Liver (tissue), 3 donors: Measurements from ENCODE around the gene ZBTB49.

Experiments used
- CTCF ChIP-seq: fragments of 150-350 bp; IDR thresholded peaks from 2 replicates; pipeline ENCODE4 v1.5.1; 2017; ENCODE audit warnings: improper control_type of control experiment, low read depth, low read length; ENCODE audit not compliant: missing input control
- EGR1 ChIP-seq, 2 donors: IDR thresholded peaks; 2 replicates each; pipeline ENCODE4 v1.6.1; 2016 to 2018; ENCODE audit warnings: antibody characterized with exemption in 2 of 2, low read depth in 2 of 2
- FOXA1 ChIP-seq: IDR thresholded peaks from 2 replicates; pipeline ENCODE4 v1.6.1; 2016; ENCODE audit warnings: antibody characterized with exemption
- MAX ChIP-seq: IDR thresholded peaks from 2 replicates; pipeline ENCODE4 v1.6.1; 2016; ENCODE audit warnings: antibody characterized with exemption
- REST ChIP-seq: IDR thresholded peaks from 2 replicates; pipeline ENCODE4 v1.6.1; 2016; ENCODE audit warnings: antibody characterized with exemption, mild to moderate bottlenecking
- SP1 ChIP-seq: IDR thresholded peaks from 2 replicates; pipeline ENCODE4 v1.6.1; 2018; ENCODE audit warnings: antibody characterized with exemption, mild to moderate bottlenecking
- donor health status: healthy.
- donor health status: healthy.

GRCh38 chr4:4339504-4340085 lies 49.5 kb downstream of the ZBTB49 start:
- TF ChIP-seq FOXA1 (no peak), CTCF (no peak), MAX (no peak), EGR1 (IDR thresholded peaks at IDR 0.05; ENCODE audit: low read depth in 2 of 2) (no peak), SP1 (no peak), REST (no peak)
